Stimulated activated naive CD8-positive, alpha-beta T cell treated with anti-CD3 and anti-CD28 coated beads, Interleukin-15, Interleukin-2, amounts not matched to agents 100 U/mL and 50 U/mL, for 24 hours (primary cell): ENCODE results near the gene PRR36.
"Not testable (repeated sequence)": the region's sequence is repeated elsewhere in the genome, so short reads cannot be mapped to it uniquely, and the experiment has no call there.

ENCODE experiments used
- ATAC-seq: fragments of 150-1000 bp; cut with Tn5 transposase; one replicate; pipeline ENCODE4 v1.10.0; 2021
- DNase-seq: peaks from one replicate; pipeline ENCODE4 v3.0.0; 2021

Gene PRR36

GRCh38 chr19:7874076-7874896 is at the start of gene PRR36:
PRR36 (minus strand) TSS chr19:7874390; CDS start chr19:7873689, 701 bp downstream.
- DNase-seq (no peak), ATAC-seq (no peak)

- no peak for ATAC-seq
- DNase-seq = no peak
Observed at GRCh38 chr19:7923295-7924191, 49.4 kb upstream of the PRR36 start.

DNA sequence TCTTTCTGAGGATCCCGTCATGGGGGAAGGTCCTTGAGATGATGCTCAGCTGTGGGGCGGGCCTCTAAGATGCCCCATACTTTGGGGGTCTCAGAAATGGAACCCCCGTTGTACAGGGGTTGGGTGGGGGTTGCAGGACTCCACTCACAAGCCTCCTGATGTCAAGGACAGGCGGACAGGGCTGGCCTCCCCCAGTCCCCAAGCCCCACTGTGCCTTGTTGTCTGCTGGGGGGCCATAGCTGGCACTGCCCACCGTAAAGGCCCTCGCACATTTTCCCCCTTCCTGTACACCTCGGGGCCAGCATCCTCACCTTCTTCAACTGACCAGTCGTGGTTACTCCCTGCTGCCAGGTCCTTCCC is 48.6 kb upstream of the PRR36 start:
- DNase-seq (no peak), ATAC-seq (no peak)

DNA sequence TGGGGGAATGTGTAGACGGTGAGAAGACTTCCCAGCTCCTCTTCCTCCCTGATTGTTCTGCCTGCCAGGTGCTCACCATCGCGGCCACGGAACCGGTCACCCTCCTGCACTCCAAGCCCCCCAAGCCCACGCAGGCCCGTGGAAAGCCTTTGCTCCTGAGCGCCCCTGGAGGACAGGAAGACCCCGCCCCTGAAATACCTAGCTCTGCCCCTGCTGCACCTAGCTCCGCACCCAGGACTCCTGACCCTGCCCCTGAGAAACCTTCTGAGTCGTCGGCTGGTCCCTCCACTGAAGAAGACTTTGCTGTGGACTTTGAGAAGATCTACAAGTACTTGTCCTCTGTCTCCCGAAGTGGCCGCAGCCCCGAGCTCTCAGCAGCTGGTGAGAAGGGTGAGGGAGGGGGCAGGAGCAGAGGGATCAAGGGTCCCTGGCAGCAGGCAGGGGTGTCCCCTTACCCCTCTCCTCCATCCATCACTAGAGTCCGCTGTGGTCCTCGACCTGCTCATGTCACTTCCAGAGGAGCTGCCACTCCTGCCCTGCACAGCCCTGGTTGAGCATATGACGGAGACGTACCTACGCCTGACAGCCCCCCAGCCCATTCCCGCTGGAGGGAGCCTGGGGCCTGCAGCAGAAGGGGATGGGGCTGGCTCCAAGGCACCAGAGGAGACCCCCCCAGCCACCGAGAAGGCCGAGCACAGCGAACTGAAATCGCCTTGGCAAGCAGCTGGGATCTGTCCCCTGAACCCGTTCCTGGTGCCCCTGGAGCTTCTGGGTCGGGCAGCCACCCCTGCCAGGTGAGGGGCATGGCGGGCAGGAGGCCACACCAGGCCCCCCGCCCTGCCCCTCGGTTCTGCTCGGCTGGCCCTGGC is 48.0 kb upstream of the PRR36 start:
- no peak for DNase-seq
- ATAC-seq = no peak

GRCh38 chr19:7921302-7921966 is 47.2 kb upstream of the PRR36 start:
- DNase-seq = no peak
- ATAC-seq = no peak

- ATAC-seq (peak; percentile 57), DNase-seq (peak; percentile 100)
Observed at GRCh38 chr19:7920519-7921301, 46.5 kb upstream of the PRR36 start.

DNA sequence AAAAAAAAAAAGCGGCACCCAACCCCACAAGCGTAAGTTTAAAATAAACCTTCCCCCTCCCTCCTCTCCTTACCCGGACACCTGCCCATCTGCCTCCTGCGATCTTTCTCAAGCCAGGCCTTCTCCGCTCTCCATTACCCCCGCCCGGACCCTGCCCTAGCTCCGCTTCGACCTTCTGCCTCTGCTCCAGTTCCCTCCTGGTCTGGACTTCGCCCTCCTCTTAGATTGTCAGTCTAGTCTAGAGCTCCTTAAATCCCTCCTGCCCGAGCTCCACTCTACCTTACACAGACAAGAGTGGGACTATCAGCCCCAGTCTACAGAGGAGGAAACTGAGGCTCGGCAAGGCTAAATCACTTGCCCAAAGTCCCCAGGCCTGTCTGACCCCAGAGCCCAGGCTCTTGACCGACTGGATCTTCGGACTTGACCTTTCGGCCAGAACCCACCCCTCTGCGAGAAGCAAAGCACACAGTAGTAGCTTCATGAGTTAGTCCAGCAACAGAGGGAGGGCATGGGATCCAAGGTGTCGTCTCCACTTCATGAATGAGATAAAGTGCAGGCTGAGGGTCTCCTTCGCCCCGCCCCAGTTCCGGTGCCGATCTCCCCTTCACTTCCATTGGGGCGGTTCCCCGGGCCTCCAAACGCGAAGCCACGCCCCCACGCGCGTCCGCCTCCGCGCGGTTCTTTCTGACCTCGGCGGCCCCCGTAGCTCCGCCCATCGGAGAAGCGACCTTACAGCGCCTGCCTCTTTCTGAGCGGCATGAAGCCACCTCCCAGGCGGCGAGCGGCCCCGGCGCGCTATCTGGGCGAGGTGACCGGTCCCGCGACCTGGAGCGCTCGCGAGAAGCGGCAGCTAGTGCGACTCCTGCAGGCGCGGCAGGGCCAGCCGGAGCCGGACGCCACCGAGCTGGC is 45.7 kb upstream of the PRR36 start, which contains the start of gene SNAPC2:
Gene SNAPC2 (plus strand): TSS at position 729 of the 909 bp plus-strand sequence. CDS start 29 bp downstream, at position 758.
- peak; percentile 67 for ATAC-seq
- peak; percentile 97 for DNase-seq

GRCh38 chr19:7918615-7919421 is 44.6 kb upstream of the PRR36 start:
- ATAC-seq (no peak), DNase-seq (no peak)

DNA sequence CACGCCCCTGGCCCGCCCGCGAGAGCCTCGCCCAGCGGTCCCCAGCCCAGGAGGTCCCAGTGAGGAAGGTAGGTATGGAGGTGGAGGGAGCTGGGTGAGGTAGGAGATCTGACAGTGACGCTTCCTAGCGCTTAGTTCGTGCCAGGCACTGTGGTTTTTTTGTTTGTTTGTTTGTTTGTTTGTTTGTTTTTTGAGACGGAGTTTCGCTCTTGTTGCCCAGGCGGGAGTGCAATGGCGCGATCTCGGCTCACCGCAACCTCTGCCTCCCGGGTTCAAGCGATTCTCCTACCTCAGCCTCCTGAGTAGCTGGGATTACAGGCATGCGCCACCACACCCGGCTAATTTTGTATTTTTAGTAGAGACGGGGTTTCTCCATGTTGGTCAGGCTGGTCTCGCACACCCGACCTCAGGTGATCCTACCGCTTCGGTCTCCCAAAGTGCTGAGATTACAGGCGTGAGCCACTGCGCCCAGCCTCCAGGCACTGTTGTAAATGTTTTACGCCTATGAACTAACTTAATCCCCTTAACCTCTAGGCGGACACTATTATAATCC is 43.9 kb upstream of the PRR36 start:
- not testable (repeated sequence) for ATAC-seq, DNase-seq

DNA sequence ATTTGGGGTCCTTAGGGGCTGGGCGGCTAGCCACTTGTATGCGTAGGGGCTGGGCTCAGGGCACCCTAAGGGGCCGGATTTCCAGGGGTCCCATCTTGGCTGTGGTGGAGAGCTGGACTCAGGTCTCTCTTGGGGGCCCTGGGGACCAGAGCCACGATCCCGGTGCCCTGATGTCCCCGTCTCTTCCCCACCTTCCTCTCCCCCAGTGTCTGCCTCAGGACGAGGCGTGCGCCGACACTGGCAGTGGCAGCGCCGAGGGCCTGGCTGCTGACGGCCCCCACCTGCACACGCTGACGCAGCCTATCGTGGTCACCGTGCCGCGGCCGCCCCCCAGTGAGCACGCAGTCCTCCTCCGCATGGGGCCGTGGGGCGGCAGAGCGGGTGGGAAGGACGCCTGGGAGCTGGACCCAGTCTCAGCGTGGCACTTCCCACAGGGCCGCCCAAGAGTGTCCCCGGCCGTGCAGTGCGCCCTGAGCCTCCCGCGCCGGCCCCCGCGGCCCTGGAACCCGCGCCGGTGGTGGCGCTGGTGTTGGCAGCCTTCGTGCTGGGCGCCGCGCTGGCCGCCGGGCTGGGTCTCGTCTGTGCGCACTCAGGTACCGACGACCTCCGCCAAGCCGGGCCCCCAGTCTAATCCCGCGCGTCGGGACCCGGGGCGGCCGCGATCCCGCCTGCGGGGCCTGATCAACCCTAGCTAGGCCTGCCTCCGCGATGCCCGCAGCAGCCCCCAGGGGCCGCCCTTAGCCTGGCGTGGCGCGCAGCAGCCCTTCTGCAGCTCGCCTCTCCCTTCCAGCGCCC is 43.3 kb upstream of the PRR36 start:
- ATAC-seq = peak; percentile 21

DNA sequence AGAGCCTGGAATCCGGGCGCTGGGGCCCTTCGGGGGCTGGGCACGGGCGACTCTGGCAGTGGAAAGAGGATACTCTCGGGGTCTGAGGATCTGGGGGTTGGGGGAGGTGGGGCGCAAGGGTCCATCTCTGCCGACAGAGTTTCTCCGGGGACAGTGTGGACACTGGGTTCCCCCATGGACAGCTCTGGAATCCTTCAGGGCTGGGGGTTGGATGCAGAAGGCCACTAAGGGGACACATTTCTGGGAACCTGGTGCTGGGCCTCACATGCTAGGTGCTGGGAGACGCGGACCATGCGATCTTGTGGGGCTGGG is 42.7 kb upstream of the PRR36 start:
- no peak for DNase-seq
- no peak for ATAC-seq

More for the DNA sequence above, 43.3 kb upstream of the PRR36 start:
- DNase-seq = peak; percentile 68

GRCh38 chr19:7916103-7916954 is 42.1 kb upstream of the PRR36 start:
- DNase-seq = peak; percentile 73
- ATAC-seq = peak; percentile 2

DNA sequence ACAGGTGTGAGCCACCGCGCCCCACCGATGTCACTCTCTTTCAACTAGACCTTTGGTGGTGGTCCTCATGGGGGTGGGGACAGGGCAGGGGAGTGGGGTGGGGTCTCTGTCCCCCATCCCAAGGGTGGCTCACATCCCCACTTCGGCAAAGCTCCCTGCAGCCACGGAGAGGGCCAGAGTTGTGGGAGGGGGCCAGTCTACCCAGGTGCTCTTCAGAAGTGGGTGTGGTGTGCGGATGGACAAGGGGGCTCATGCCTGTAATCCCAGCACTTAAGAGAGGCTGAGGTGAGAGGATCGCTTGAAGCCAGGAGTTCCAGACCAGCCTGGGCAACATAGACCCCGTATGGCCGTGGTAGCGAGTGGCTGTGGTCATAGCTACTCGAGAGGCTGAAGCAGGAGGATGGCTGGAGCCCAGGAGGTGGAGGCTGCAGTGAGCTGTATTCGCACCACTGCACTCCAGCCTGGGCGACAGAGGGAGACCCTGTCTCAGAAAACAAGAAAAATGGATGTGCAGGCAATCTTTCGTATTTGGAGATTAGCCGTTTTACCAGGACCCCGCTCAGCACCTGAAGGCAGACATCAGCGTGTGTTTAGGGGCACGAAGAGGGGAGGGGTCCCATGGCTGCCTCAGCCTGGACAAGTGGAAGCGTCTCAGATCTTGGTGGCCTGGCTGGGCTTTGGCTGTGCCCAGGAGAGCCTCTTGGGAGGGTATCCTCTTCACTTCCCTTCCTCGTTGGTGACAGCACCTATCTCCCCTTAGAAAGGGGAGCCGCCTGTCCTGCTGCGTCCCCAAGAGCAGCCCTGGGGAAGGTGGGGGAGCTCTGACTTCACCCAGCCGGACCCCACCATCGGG is 41.3 kb upstream of the PRR36 start:
- DNase-seq (no peak), ATAC-seq (no peak)

GRCh38 chr19:7914598-7915045 is 40.4 kb upstream of the PRR36 start, which contains the start of gene TGFBR3L:
TGFBR3L (plus strand) TSS chr19:7914830.
- ATAC-seq (no peak), DNase-seq (no peak)

DNA sequence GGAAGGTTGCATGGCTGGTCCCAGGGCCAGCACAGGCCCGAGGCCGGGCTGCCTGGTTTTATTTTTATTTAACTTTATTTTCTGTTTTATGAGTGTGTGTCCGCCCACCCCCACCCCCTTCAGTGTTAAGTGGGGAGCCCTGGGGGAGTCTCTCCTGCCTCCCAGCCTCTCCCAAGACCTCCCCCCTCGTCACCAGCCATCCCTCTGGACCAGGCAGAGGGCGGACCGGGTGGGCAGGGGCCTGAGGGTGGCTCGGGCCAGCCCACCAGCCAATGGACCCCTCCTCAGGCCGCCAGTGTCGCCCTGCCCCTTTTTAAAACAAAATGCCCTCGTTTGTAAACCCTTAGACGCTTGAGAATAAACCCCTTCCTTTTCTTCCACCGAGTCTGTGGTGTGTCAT is 39.9 kb upstream of the PRR36 start:
- DNase-seq (no peak), ATAC-seq (no peak)

DNA sequence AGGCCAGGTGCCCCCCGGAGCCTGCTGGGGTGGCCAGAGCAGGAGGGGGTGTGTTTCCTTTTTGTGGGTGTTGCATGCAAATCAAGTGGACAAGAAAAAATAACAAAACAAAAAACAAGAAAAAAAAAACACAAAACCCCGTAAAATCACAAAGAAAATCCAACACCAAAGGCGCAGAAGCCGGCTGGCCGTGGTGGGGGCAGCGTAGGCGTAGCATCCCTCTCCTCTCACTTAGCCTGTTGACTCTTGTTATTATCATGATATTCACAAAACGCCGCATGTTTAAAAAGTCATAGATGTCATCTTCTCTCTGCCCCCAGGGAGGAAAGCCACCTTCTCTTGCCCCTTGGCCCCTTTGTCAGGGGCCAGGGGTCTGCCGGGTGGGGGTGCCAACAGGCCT is 39.5 kb upstream of the PRR36 start:
- no peak for ATAC-seq

More for the DNA sequence above, 39.5 kb upstream of the PRR36 start:
- no peak for DNase-seq
